HepG2 (cell line): Measurements from ENCODE around the gene PEBP1. TPM values are rescaled to one million over a fixed set of nuclear protein-coding genes. Genes with fewer than 3 reads are reported as not detected.

ENCODE experiments used
- AGO2 ChIP-seq: fragments of 200-400 bp; formaldehyde crosslinking; optimal IDR thresholded peaks from 2 replicates; pipeline ENCODE3; 2017; ENCODE audit warnings: mild to moderate bottlenecking, low read depth, low read length, moderate library complexity
- ARHGAP35 ChIP-seq: sonication (generic); formaldehyde crosslinking; IDR thresholded peaks from 2 replicates; pipeline ENCODE4 v1.9.0; 2022; ENCODE audit warnings: mild to moderate bottlenecking, inconsistent platforms, moderate library complexity, missing genetic modification reagents, borderline replicate concordance
- CC2D1A ChIP-seq: sonication (generic); formaldehyde crosslinking; IDR thresholded peaks from 2 replicates; pipeline ENCODE4 v1.8.1; 2023; ENCODE audit warnings: mild to moderate bottlenecking, missing genetic modification reagents
- DPF2 ChIP-seq: sonication (generic); formaldehyde crosslinking; IDR thresholded peaks from 2 replicates; pipeline ENCODE4 v1.4.0; 2020; ENCODE audit warnings: mild to moderate bottlenecking, low read depth, missing genetic modification reagents, borderline replicate concordance
- FOXO4 ChIP-seq: sonication (generic); formaldehyde crosslinking; conservative IDR thresholded peaks from 2 replicates; pipeline ENCODE4 v1.8.1; 2023; ENCODE audit warnings: missing genetic modification reagents
- FOXP1 ChIP-seq, 2 experiments: fragments of 450-650 bp in 1 of 2; IDR thresholded peaks; 2 replicates each; pipeline ENCODE4 v1.6.1; 2017 to 2018; ENCODE audit warnings: antibody characterized with exemption in 1 of 2
- GATAD1 ChIP-seq: IDR thresholded peaks from 2 replicates; pipeline ENCODE4 v1.6.1; 2016; ENCODE audit warnings: missing genetic modification reagents, missing compliant biosample characterization
- HMG20A ChIP-seq: IDR thresholded peaks from 2 replicates; pipeline ENCODE4 v1.6.1; 2016; ENCODE audit warnings: borderline replicate concordance
- HOXA3 ChIP-seq: sonication (generic); formaldehyde crosslinking; IDR thresholded peaks from 2 replicates; pipeline ENCODE4 v1.5.0; 2020; ENCODE audit warnings: missing genetic modification reagents
- JUNB ChIP-seq: sonication (generic); formaldehyde crosslinking; IDR thresholded peaks from 2 replicates; pipeline ENCODE4 v1.8.0; 2022; ENCODE audit warnings: missing genetic modification reagents, mild to moderate bottlenecking, borderline replicate concordance
- KLF9 ChIP-seq: IDR thresholded peaks from 2 replicates; pipeline ENCODE4 v1.6.1; 2016; ENCODE audit warnings: low read depth
- LCORL ChIP-seq, 2 experiments: fragments of 450-650 bp in 1 of 2; sonication (generic) in 1 of 2; formaldehyde crosslinking in 1 of 2; IDR thresholded peaks; 2 replicates each; pipeline versions ENCODE4 v1.5.0 to v1.6.1; 2017 to 2020; ENCODE audit warnings: antibody characterized with exemption in 1 of 2, missing genetic modification reagents in 1 of 2
- MAF1 ChIP-seq: sonication (generic); formaldehyde crosslinking; IDR thresholded peaks from 2 replicates; pipeline ENCODE4 v1.5.0; 2020; ENCODE audit warnings: missing genetic modification reagents, borderline replicate concordance
- MBNL3 ChIP-seq: fragments of 250-450 bp; sonication (Bioruptor Pico); conservative IDR thresholded peaks from 2 replicates; pipeline ENCODE4 v1.8.0; 2022; ENCODE audit warnings: mild to moderate bottlenecking, inconsistent platforms
- POGZ ChIP-seq: sonication (generic); formaldehyde crosslinking; IDR thresholded peaks from 2 replicates; pipeline ENCODE4 v1.4.0; 2020; ENCODE audit warnings: mild to moderate bottlenecking, missing genetic modification reagents
- ZBTB7A ChIP-seq: sonication (generic); formaldehyde crosslinking; IDR thresholded peaks from 2 replicates; pipeline ENCODE4 v1.8.0; 2022; ENCODE audit warnings: mild to moderate bottlenecking, missing genetic modification reagents
- ZNF331 ChIP-seq: sonication (generic); formaldehyde crosslinking; IDR thresholded peaks from 2 replicates; pipeline ENCODE4 v1.4.0; 2020; ENCODE audit warnings: missing genetic modification reagents
- ZNF33B ChIP-seq: sonication (generic); formaldehyde crosslinking; IDR thresholded peaks from 2 replicates; pipeline ENCODE4 v1.5.1; 2020; ENCODE audit warnings: mild to moderate bottlenecking, missing genetic modification reagents
- ZNF350 ChIP-seq: sonication (generic); formaldehyde crosslinking; IDR thresholded peaks from 2 replicates; pipeline ENCODE4 v1.4.0; 2020; ENCODE audit warnings: mild to moderate bottlenecking, low read depth, missing genetic modification reagents, borderline replicate concordance
- ZNF468 ChIP-seq: sonication (generic); formaldehyde crosslinking; IDR thresholded peaks from 2 replicates; pipeline ENCODE4 v1.8.0; 2022; ENCODE audit warnings: mild to moderate bottlenecking, moderate library complexity, missing genetic modification reagents
- ZNF512 ChIP-seq: sonication (generic); formaldehyde crosslinking; IDR thresholded peaks from 2 replicates; pipeline ENCODE4 v1.4.0; 2020; ENCODE audit warnings: mild to moderate bottlenecking, missing genetic modification reagents
- ZNF513 ChIP-seq: sonication (generic); formaldehyde crosslinking; conservative IDR thresholded peaks from 2 replicates; pipeline ENCODE4 v1.5.0; 2020; ENCODE audit warnings: missing genetic modification reagents
- ZNF629 ChIP-seq: sonication (generic); formaldehyde crosslinking; conservative IDR thresholded peaks from 2 replicates; pipeline ENCODE4 v1.5.0; 2020; ENCODE audit warnings: missing genetic modification reagents
- ZSCAN20 ChIP-seq: sonication (generic); formaldehyde crosslinking; IDR thresholded peaks from 2 replicates; pipeline ENCODE4 v1.4.0; 2020; ENCODE audit warnings: missing genetic modification reagents, mild to moderate bottlenecking, borderline replicate concordance
- polyA plus RNA-seq, 8 experiments: library from polyadenylated mRNA; depleted of rRNA in 3 of 8; stranded (reverse) in 7 of 8; unstranded in 1 of 8; fragments of >200 nt; fragmentation: Illumina TruSeq in 4 of 8; extraction: Trizol in 4 of 8; gene quantifications; 2 replicates each; pipeline versions ENCODE4 v1.2.1 to v1.2.3, GENCODE V29; 2011 to 2016; ENCODE audit warnings: low read depth in 4 of 8, missing spikeins in 1 of 8, mixed read lengths in 1 of 8; ENCODE audit not compliant: insufficient read depth in 1 of 8
- total RNA-seq, 5 experiments: library from RNA; depleted of rRNA; stranded (reverse); fragments of >200 nt; fragmentation: Illumina TruSeq; extraction: Trizol; gene quantifications; 2 replicates each; pipeline ENCODE4 v1.2.3, GENCODE V29; 2016; ENCODE audit warnings: low read depth in 1 of 5

Gene PEBP1
- total and polyA plus RNA-seq, 2 of the 13 experiments (the other 11 are each of a cell fraction or from before 2014, with no cell fraction given), result 538 to 1,505 TPM

GRCh38 chr12:118103601-118104382 lies 32.1 kb upstream of the PEBP1 start, which contains the start of gene VSIG10 (continued):
- TF ChIP-seq ZNF512 (CRISPR knock-in tag), result no peak
- 0 out of 2 replicates have a peak, but pooled peaks have one; percentile 55 for TF ChIP-seq ZSCAN20 (CRISPR knock-in tag)
- TF ChIP-seq AGO2, result peak; percentile 90
- peak; percentile 18; the same call in 1 of the 2 replicates for TF ChIP-seq HMG20A
- TF ChIP-seq DPF2 (CRISPR knock-in tag), result no peak
- no peak for TF ChIP-seq JUNB (CRISPR knock-in tag)
- TF ChIP-seq KLF9 (CRISPR knock-in tag), result 0 out of 2 replicates have a peak, but pooled peaks have one; percentile 60
- peak; percentile 44; the same call in 1 of the 2 replicates for TF ChIP-seq ZNF331 (CRISPR knock-in tag)
- TF ChIP-seq ZNF468 (CRISPR knock-in tag), result no peak
- peak; percentile 22; the same call in 1 of the 2 replicates for TF ChIP-seq POGZ (CRISPR knock-in tag)
- 0 out of 2 replicates have a peak, but pooled peaks have one; percentile 60 for TF ChIP-seq ZNF513
- TF ChIP-seq GATAD1 (CRISPR knock-in tag), result no peak
- no peak for TF ChIP-seq ZNF33B
- no peak for TF ChIP-seq ZNF629 (CRISPR knock-in tag)
- TF ChIP-seq HOXA3, result peak; percentile 46; the same call in 1 of the 2 replicates
- no peak for TF ChIP-seq ZNF350 (CRISPR knock-in tag)
- TF ChIP-seq FOXP1 (IDR thresholded peaks at IDR 0.05), result no peak
- TF ChIP-seq FOXP1 (CRISPR knock-in tag; IDR thresholded peaks at IDR 0.05), result no peak
- peak; percentile 37; the same call in 1 of the 2 replicates for TF ChIP-seq ZBTB7A (CRISPR knock-in tag)
- peak; percentile 30; the same call in 1 of the 2 replicates for TF ChIP-seq MAF1 (CRISPR knock-in tag)
- no peak for TF ChIP-seq LCORL (IDR thresholded peaks at IDR 0.05)
- TF ChIP-seq LCORL (CRISPR knock-in tag; IDR thresholded peaks at IDR 0.05), result peak; percentile 86
- no peak; the same call in 1 of the 2 replicates for TF ChIP-seq ARHGAP35 (CRISPR knock-in tag)
- TF ChIP-seq CC2D1A (CRISPR knock-in tag), result no peak
- TF ChIP-seq FOXO4 (CRISPR knock-in tag), result no peak
- no peak for TF ChIP-seq MBNL3 (CRISPR knock-in tag)
